ENCODE data around the gene XPNPEP1.

XPNPEP1 gene

DNA sequence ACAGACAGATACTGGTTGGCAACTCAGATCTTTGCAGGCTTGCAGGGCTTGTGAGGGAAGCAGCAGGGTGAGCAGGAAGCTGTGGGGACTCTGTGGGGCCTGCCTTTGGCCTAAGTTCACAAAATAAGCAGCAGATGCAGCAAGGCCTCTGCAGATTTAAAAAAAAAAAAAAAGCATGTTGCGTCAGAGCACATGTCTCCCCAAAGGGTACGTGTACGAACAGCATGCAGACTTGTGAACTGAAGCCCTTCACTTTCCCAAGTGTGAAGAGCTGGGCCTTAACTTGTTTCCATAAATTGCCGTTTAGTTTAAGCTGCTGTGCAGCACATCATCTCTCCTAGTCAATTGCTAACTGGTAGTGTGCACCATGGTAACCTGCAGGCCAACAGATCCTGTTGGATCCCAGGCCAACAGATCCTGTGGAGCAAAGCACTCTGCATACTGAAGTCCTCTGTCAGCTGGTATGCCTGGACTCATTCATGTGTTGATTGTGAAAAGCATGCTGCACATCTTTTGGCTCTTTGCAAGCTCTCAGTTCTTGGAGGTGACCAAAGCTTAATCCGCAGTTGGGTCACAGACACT, 10.8 kb upstream of the XPNPEP1 start:
- Histone ChIP-seq H3F3A (ENCODE audit: insufficient read depth) (no peaks in the 10 kb centered on the region), H3K27ac (ENCODE audit: low read depth, low read length) (no peak overlapping the region), H3K79me2 (ENCODE audit: insufficient read depth, low read length) (no peaks in the 10 kb centered on the region), H2AFZ (ENCODE audit: low read depth, low read length, severe bottlenecking) (no peak overlapping the region), H3K4me3 (ENCODE audit: insufficient read depth, low read length, poor library complexity, severe bottlenecking) (no peak overlapping the region), H3K9me3 (ENCODE audit: insufficient read depth, low read length) (no peaks in the 10 kb centered on the region), H3K4me2 (ENCODE audit: low read depth, low read length, poor library complexity, severe bottlenecking) (no peak overlapping the region), H3K9ac (ENCODE audit: low read length) (no peak overlapping the region), H3K36me3 (ENCODE audit: low read length) (no peaks in the 10 kb centered on the region), H3K27me3 (ENCODE audit: low read length) (no peaks in the 10 kb centered on the region), H3K9me2 (replicated peaks; ENCODE audit: insufficient read depth, low read length) (no peaks in the 10 kb centered on the region), H4K20me1 (ENCODE audit: low read depth, low read length) (no peaks in the 10 kb centered on the region)
- no peak for TF ChIP-seq EZH2phosphoT487 (conservative IDR thresholded peaks at IDR 0.05; ENCODE audit: low read length)
- no peak for TF ChIP-seq CTCF (IDR thresholded peaks at IDR 0.05; ENCODE audit: insufficient read depth, low read length, poor library complexity, severe bottlenecking)

GRCh38 chr10:109932968-109933367, 9.7 kb upstream of the XPNPEP1 start:
- Histone ChIP-seq H3K27me3 (ENCODE audit: low read length) (no peaks in the 10 kb centered on the region), H3K9me3 (ENCODE audit: insufficient read depth, low read length) (no peaks in the 10 kb centered on the region), H3K4me2 (ENCODE audit: low read depth, low read length, poor library complexity, severe bottlenecking) (no peak overlapping the region), H3K27ac (ENCODE audit: low read depth, low read length) (no peak overlapping the region), H4K20me1 (ENCODE audit: low read depth, low read length) (no peaks in the 10 kb centered on the region), H2AFZ (ENCODE audit: low read depth, low read length, severe bottlenecking) (no peak overlapping the region), H3F3A (ENCODE audit: insufficient read depth) (no peaks in the 10 kb centered on the region), H3K79me2 (ENCODE audit: insufficient read depth, low read length) (no peaks in the 10 kb centered on the region), H3K9me2 (replicated peaks; ENCODE audit: insufficient read depth, low read length) (no peaks in the 10 kb centered on the region), H3K9ac (ENCODE audit: low read length) (no peak overlapping the region), H3K4me3 (ENCODE audit: insufficient read depth, low read length, poor library complexity, severe bottlenecking) (no peak overlapping the region), H3K36me3 (ENCODE audit: low read length) (no peaks in the 10 kb centered on the region)
- no peak for TF ChIP-seq CTCF (IDR thresholded peaks at IDR 0.05; ENCODE audit: insufficient read depth, low read length, poor library complexity, severe bottlenecking)
- TF ChIP-seq EZH2phosphoT487 (conservative IDR thresholded peaks at IDR 0.05; ENCODE audit: low read length): no peak

DNA sequence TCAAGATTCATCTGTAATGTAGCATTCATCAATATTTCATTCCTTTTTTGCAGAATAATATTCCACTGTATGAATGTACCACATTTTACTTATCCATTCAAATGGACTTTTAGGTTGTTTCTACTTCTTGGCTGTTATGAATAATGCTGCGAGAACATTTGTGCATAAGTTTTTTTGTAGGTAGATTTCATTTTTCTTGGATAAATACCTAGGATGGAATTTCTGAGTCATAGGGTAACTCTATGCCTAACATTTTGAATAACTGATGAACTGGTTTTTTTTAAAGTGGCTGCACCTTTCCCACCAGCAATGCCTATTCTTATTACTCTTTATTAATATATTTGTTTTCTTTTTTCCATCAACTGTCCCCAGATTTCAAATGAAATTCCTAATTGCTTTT, 9.1 kb upstream of the XPNPEP1 start:
- no peaks in the 10 kb centered on the region for H4K20me1 ChIP-seq (ENCODE audit: low read depth, low read length)
- no peak overlapping the region for H3K4me3 ChIP-seq (ENCODE audit: insufficient read depth, low read length, poor library complexity, severe bottlenecking)
- H3K36me3 ChIP-seq (ENCODE audit: low read length): no peaks in the 10 kb centered on the region
- H3K79me2 ChIP-seq (ENCODE audit: insufficient read depth, low read length): no peaks in the 10 kb centered on the region
- H3F3A ChIP-seq (ENCODE audit: insufficient read depth): no peaks in the 10 kb centered on the region
- H3K9me3 ChIP-seq (ENCODE audit: insufficient read depth, low read length): no peaks in the 10 kb centered on the region
- H3K27ac ChIP-seq (ENCODE audit: low read depth, low read length): no peak overlapping the region
- H3K4me2 ChIP-seq (ENCODE audit: low read depth, low read length, poor library complexity, severe bottlenecking): no peak overlapping the region
- H3K27me3 ChIP-seq (ENCODE audit: low read length): no peaks in the 10 kb centered on the region
- TF ChIP-seq EZH2phosphoT487 (conservative IDR thresholded peaks at IDR 0.05; ENCODE audit: low read length): no peak
- no peak for TF ChIP-seq CTCF (IDR thresholded peaks at IDR 0.05; ENCODE audit: insufficient read depth, low read length, poor library complexity, severe bottlenecking)
- H3K9me2 ChIP-seq (replicated peaks; ENCODE audit: insufficient read depth, low read length): no peaks in the 10 kb centered on the region
- H2AFZ ChIP-seq (ENCODE audit: low read depth, low read length, severe bottlenecking): no peak overlapping the region
- H3K9ac ChIP-seq (ENCODE audit: low read length): no peak overlapping the region

Data from SU-DHL-6 (cell line).